Hematopoietic multipotent progenitor cell treated with erythropoietin and hydrocortisone succinate and interleukin-3 and kit ligand, for 17 days (in vitro differentiated cells): Measurements from ENCODE around the gene GPR55.
"Not testable (repeated sequence)": the region's sequence is repeated elsewhere in the genome, so short reads cannot be mapped to it uniquely, and the experiment has no call there.

Source experiments
- DNase-seq: peaks from one replicate; pipeline ENCODE4 v3.0.0-alpha.2; 2015; ENCODE audit warnings: low spot score

GPR55 gene

GRCh38 chr2:230950874-230951339 is 25.9 kb upstream of the GPR55 start:
- no peak for DNase-seq

- no peak for DNase-seq
Measured at GRCh38 chr2:230949966-230950873, 25.2 kb upstream of the GPR55 start.

DNA sequence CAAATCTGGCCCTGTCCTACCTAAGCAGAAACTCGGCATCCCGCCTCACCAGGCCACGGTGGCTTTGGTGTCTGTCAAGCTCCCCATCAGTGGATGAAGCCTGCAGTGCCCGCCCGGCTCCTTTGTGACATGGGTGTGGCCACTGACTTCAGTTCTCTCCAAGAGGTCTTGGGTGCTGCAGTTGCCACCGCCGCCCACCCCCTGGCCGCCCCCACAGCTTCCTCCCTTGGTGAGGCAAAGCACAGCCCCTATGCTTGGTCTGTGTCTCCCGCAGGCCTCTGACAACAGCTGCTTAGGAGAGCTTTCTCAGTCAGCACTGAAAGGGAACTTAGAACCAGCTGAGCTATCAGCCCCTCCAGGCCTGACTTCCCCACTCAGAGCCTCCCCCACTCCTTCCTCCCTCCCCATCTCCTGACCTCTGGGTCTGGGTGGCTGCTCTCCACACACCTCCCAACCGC is 22.9 kb upstream of the GPR55 start:
- no peak for DNase-seq

DNA sequence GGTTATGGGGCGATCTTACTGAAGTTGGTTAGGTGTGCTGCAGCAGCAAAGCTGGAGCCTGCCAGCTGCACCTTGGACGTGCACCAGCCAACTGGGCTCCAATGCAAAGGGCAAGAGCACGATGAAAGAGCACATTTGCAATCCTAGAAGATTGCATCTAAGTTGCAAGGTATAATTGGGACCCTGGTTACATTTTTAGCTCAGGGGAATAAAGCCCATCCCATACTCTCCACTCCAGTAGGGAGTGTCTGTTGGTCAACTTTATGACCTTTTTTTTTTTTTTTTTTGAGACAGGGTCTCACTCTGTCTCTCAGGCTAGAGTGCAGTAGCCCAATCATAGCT is 22.2 kb upstream of the GPR55 start:
- no peak for DNase-seq

- no peak for DNase-seq
Measured at GRCh38 chr2:230946429-230947234, 21.6 kb upstream of the GPR55 start.

- DNase-seq = no peak
Measured at GRCh38 chr2:230944757-230945372, 19.8 kb upstream of the GPR55 start.

DNA sequence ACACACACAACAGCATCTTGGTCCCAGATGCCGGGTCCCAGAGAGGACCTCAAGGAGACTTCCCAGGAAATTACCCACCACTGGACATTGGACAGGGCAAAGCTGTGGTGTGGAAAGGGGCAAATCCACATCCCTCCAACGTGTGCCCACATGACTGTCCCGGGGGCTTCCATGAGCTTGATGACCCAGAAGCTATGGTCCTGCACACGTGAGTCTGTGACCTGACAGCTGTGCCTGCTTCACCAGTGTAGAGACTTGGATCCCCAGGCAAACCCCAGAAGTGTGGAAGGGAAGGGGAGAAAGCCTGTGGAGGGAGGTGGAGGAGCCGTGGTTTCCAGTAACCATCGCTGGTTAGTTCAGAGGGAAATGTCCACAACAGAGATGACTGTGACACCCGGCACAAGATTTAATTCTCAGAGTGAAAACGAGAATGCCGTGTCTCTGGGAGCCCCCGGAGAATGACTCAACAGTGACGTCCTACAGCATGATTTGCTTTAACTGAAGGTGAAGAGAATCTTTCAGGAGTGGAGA is 19.1 kb upstream of the GPR55 start:
- no peak for DNase-seq

DNA sequence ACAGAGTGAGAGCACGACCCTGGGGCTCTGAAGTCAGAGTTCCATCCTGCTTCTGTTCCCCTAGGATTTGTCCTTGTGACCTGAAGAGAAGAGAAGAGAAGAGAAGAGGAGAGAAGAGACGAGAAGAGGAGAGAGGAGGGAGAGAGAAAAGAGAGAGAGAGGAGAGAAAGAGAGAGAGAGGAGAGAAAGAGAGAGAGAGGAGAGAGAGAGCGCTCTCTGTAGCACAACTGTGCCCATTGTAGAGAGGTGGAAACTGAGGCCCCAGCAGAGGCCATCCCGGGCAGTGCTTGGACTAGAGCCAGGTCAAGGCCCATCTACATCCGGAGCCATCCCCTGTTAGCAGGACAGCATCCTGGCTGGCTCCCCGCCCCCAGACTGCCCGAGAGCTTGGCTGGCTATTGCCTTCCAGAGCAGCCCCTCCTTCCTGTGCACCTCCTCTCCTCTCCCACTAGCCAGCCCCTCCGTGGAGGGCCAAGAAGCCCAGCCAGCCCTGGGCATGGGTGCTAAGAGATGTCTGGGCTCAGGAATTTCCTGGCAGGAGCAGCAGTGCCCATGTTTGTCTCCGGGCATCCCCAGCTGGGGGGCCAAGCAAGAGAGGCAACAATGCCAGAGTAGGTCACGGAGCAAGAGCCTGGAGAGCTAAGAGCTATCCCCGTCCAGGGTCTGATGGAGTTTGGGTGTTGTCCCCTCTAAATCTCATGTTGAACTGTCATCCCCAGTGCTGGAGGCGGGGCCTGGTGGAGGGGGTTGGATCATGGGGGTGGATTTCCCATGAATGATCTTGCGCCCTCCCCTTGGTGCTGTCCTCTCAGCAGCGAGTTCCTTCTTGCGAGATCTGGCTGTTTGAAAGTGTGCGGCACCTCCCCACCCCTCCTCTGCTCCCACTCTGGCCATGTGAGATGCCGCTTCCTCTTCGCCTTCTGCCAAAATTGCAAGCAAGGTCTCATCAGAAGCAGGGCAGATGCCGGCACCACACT is 18.2 kb upstream of the GPR55 start:
- no peak for DNase-seq

DNA sequence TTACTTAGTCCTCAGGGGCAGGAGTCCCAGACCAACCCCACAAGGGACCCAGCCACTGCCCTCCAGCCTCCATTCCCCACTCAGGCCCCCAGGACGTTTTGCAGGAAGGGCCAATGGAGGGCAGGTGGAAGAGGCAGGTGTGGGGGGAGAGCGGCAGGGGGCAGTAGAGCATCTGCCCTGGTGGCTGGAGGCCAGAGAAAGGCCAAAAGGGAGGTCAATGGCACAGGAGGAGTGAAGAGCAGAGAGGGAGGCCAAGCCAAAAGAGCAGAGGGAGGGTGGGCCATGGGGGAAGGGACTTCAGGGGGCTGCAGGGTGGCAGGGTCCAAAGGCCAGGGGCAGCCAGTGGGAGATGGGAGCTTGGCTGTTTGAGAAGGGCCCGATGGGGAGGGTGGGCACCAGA is 17.3 kb upstream of the GPR55 start:
- no peak for DNase-seq

GRCh38 chr2:230941202-230942180 is 16.4 kb upstream of the GPR55 start:
- no peak for DNase-seq

GRCh38 chr2:230940471-230940815 is 15.4 kb upstream of the GPR55 start:
- no peak for DNase-seq

- no peak for DNase-seq
Measured at GRCh38 chr2:230939691-230940470, 14.8 kb upstream of the GPR55 start.

DNA sequence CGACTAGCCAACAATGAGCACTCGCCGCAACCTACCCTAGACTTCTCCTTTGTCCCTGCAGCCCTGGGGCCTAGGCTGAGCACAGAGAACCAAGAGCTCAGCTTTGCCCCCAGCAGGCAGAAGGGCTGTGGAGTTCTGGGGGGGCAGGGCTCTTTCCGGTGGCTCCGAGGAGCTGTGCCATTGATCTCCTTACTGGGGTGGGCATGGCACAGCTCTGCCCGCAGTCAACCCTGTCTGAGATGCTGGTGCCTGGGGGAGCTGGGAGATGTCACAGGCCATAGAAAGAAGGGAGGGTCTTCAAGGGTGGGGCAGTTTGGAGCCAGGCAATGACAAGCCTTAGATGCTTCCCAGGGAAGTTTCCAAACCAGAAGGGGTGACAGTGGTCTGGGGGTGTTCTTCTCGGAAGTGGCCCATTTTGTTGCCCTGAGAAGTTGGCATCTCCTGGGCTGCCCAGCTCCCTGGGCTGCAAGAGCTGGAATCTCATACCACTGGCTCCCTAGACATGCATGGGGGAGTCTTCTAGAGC is 14.1 kb upstream of the GPR55 start:
- no peak for DNase-seq

DNA sequence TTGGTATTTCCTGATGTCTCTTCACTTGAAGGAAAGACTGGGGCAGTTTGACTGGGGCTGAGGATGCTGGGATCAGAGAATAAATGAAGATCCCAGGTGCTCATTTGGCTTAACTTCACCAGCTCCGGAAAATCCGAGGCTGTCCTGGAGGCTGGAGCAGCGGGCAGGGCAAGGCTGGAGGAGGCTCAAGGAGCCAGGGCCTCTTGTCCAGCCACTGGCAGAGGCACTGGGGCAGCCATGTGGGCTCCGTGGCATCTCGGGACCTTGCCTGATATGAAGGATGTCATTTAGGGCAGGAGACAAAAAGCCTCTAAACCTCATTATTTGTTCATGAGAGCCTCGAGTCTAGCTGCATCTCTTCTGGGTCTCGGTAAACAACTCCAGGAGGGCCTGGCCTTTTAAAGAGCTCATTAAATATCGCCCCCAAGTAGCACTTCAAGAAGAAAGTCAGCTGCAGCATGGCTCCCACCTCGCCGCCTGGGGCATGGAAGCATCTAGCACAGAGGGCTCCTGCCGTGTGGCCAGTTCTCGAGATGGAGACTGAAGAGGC is 13.5 kb upstream of the GPR55 start:
- no peak for DNase-seq

GRCh38 chr2:230938098-230938497 is 13.1 kb upstream of the GPR55 start:
- no peak for DNase-seq

DNA sequence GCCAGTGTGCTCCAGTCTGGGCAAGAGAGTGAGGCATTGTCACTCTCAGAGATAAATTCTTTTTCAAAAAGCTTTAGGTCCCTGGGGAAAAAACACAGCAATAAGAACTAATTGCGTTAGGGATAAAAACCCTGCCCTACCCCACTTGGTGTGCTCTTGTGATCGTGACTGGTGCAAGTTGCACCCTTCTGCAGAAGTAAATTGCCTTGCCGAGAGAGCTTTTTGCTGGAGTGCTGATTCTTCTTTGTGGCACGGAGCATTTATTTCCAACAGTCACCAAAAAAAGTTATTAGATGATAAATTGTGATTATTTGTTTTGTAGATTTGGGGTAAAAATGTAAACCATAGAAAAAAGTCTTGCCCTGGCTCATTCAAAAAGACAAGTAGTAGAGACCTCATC is 12.3 kb upstream of the GPR55 start:
- no peak for DNase-seq

DNA sequence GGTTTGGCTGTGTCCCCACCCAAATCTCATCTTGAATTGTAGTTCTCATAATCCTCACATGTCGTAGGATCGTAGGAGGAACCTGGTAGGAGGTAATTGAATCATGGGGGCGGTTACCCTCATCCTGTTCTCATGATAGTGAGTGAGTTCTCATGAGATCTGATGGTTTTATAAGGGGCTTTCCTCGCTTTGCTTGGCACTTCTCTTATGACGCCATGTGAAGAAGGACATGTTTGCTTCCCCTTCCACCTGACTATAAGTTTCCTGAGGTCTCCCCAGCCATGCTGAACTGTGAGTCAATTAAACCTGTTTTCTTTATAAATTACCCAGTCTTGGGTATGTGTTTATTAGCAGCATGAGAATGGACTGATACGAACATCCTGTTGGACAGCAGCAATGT is 11.2 kb upstream of the GPR55 start:
- not testable (repeated sequence) for DNase-seq

DNA sequence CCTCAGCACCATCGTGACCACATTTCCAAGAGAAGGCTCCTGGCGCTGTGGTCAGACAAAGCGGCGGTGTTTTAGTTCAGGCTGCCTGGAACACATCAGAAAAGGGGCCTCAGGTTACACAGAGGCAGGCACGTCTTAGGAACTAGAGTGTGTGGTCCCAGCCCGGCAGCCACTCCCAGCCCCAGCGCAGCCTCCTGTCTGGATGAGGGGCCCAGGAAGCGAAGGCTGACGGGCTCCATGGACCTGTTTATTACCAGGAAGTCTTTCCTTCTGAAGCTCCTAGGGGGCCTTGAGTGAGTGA is 10.0 kb upstream of the GPR55 start:
- no peak for DNase-seq
